BLaER1 (cell line): ENCODE results near the gene NUFIP1.

Experiments used
- H3K27ac ChIP-seq: shearing (Covaris generic); formaldehyde crosslinking; 2 replicates; pipeline ENCODE4 v1.8.1; 2022
- H3K27me3 ChIP-seq: shearing (Covaris generic); formaldehyde crosslinking; 2 replicates; pipeline ENCODE4 v1.8.1; 2022
- H3K36me3 ChIP-seq: shearing (Covaris generic); formaldehyde crosslinking; 2 replicates; pipeline ENCODE4 v1.8.1; 2022
- H3K4me1 ChIP-seq: shearing (Covaris generic); formaldehyde crosslinking; 2 replicates; pipeline ENCODE4 v1.8.1; 2022
- H3K4me2 ChIP-seq: shearing (Covaris generic); formaldehyde crosslinking; 2 replicates; pipeline ENCODE4 v1.8.1; 2022
- H3K4me3 ChIP-seq: shearing (Covaris generic); formaldehyde crosslinking; 2 replicates; pipeline ENCODE4 v1.8.1; 2022
- H3K9ac ChIP-seq: shearing (Covaris generic); formaldehyde crosslinking; 2 replicates; pipeline ENCODE4 v1.8.1; 2022
- H3K9me3 ChIP-seq: shearing (Covaris generic); formaldehyde crosslinking; 2 replicates; pipeline ENCODE4 v1.8.1; 2022
- H4K20me1 ChIP-seq: shearing (Covaris generic); formaldehyde crosslinking; 2 replicates; pipeline ENCODE4 v1.8.1; 2022
- Cebpa-rat ChIP-seq: shearing (Covaris generic); IDR thresholded peaks from 2 replicates; pipeline ENCODE4 v1.8.1; 2022

The NUFIP1 gene

DNA sequence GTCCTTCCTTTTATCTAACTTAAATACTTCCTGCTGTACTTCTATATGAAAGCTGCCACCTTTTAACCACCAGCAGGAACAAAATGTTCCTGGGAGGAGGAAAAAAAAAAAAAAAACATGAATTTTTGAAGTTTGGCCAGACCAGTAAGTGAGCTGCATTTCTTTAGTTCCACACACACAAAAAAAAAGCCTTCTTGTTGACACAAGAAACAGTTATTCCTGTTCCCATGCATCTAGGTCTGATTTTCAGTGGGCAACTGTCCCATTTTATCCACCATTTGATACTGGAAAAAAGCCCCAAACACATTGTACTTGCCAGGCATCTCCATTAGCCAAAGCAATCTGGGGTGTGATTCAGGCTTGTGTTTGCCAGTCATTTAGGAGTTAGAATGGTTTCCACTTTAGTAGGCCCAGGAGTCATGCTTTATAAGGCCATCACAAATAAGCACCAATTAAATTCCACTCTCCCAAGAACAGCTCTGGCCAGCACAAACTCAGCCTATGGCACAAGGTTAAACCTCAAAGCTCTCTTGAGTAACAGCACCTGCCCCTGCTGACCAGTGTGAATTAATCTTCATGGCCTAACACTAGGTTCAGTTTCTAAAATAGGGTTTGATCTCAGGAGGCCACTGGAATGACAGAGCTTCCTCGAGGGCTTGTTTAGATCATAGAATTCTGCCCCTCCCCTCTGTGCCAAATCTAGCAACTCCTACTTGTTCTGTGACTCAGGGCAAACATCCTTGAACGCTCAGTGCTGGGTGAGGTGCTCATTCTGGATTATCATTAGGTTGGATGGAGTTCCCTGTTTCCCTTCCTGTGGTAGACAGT, 67.1 kb downstream of the NUFIP1 start:
- no peak for TF ChIP-seq Cebpa-rat
- Histone ChIP-seq H4K20me1 (no peaks in the 10 kb centered on the region), H3K4me3 (no peak overlapping the region), H3K36me3 (no peaks in the 10 kb centered on the region), H3K9ac (no peak overlapping the region), H3K4me2 (no peak overlapping the region), H3K4me1 (peaks cover 9% of the 10 kb centered on the region), H3K27me3 (no peaks in the 10 kb centered on the region), H3K27ac (no peak overlapping the region), H3K9me3 (no peaks in the 10 kb centered on the region)

DNA sequence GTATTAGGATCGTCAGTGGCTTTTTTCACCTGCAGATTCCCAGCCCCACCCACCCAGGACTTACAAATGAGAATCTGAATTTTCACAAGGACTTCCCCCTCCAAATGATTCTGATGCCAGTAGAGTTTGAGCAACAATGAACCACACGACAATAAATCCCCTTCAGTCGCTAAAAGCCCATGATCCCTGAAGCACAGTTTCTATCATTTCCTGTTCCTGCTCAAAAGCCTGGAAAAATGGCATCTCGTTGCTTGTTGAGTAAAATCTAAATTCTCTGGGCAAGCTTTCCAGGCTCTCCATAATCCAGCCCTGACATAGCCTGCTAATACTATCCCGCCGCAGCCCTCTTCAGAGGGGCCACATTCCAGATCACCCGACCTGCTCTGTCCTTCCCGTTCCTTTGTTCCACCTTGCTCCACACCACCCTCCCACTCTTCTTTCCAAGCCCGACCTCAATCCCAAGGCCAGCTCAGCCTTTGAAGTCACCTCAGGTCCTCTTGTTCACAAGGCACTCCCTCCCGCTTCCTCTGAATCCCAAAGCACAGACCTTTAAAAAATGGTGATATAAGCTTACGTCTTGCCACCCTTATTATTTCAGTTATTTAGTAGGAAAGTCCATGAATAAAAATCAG, 67.9 kb downstream of the NUFIP1 start:
- H4K20me1 ChIP-seq = no peaks in the 10 kb centered on the region
- no peak overlapping the region for H3K9ac ChIP-seq
- H3K4me1 ChIP-seq = peaks cover 14% of the 10 kb centered on the region
- H3K36me3 ChIP-seq = no peaks in the 10 kb centered on the region
- no peak overlapping the region for H3K4me2 ChIP-seq
- no peak overlapping the region for H3K27ac ChIP-seq
- no peaks in the 10 kb centered on the region for H3K27me3 ChIP-seq
- H3K4me3 ChIP-seq = no peak overlapping the region
- no peaks in the 10 kb centered on the region for H3K9me3 ChIP-seq
- no peak for TF ChIP-seq Cebpa-rat

DNA sequence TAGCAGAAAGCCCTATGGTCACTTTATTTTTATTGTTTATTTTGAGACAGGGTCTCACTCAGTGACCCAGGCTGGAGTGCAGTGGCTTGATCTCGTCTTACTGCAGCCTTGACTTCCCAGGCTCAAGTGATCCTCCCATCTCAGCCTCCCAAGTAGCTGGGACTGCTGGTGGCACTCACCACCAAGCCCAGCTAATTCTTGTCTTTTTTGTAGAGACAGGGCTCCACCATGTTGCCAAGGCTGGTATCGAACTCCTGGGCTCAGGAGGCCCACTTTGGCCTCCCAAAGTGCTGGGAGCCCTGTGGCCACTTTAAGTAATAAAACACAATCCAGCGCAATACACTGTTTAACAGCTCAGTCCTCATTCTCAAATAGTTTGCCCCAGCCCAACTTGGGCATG, 69.3 kb downstream of the NUFIP1 start:
- Histone ChIP-seq H4K20me1 (no peaks in the 10 kb centered on the region), H3K4me2 (no peak overlapping the region), H3K9me3 (no peaks in the 10 kb centered on the region), H3K27ac (no peak overlapping the region), H3K36me3 (no peaks in the 10 kb centered on the region), H3K4me1 (peaks cover 14% of the 10 kb centered on the region), H3K9ac (no peak overlapping the region), H3K27me3 (no peaks in the 10 kb centered on the region), H3K4me3 (no peak overlapping the region)
- TF ChIP-seq Cebpa-rat = no peak

DNA sequence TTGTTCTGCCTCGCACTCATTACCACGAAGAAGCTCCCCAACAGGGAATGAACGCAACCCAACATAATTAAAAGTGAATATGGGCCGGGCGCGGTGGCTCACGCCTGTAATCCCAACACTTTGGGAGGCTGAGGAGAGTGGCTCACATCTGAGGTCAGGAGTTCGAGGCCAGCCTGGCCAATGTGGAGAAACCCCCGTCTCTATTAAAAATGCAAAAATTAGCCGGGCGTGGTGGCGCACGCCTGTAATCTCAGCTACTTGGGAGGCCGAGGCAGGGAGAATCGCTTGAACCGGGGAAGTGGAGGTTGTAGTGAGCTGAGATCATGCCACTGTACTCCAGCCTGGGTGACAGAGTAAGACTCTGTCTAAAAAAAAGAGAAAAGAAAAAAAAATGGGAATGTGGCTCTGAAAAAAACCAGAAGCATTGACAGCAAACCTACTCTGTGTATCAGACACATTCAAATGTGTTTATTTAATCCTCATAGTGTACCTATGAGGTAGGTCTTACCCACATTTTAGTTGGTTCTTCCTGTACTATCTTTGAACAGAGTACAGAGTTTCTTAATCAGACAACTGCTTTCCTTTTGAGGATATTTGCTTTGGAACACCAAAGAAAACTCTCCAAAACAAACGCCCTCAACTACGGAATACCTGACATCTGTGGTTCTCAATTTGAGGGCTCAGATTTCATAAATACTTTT, 70.0 kb downstream of the NUFIP1 start:
- no peaks in the 10 kb centered on the region for H3K36me3 ChIP-seq
- no peaks in the 10 kb centered on the region for H4K20me1 ChIP-seq
- peak overlapping the region; percentile 78 for H3K4me2 ChIP-seq
- peak overlapping the region; percentile 80 for H3K9ac ChIP-seq
- TF ChIP-seq Cebpa-rat = no peak
- peaks cover 14% of the 10 kb centered on the region for H3K4me1 ChIP-seq
- peak overlapping the region; percentile 81 for H3K27ac ChIP-seq
- H3K27me3 ChIP-seq = no peaks in the 10 kb centered on the region
- peak overlapping the region; percentile 69 for H3K4me3 ChIP-seq
- H3K9me3 ChIP-seq = no peaks in the 10 kb centered on the region

DNA sequence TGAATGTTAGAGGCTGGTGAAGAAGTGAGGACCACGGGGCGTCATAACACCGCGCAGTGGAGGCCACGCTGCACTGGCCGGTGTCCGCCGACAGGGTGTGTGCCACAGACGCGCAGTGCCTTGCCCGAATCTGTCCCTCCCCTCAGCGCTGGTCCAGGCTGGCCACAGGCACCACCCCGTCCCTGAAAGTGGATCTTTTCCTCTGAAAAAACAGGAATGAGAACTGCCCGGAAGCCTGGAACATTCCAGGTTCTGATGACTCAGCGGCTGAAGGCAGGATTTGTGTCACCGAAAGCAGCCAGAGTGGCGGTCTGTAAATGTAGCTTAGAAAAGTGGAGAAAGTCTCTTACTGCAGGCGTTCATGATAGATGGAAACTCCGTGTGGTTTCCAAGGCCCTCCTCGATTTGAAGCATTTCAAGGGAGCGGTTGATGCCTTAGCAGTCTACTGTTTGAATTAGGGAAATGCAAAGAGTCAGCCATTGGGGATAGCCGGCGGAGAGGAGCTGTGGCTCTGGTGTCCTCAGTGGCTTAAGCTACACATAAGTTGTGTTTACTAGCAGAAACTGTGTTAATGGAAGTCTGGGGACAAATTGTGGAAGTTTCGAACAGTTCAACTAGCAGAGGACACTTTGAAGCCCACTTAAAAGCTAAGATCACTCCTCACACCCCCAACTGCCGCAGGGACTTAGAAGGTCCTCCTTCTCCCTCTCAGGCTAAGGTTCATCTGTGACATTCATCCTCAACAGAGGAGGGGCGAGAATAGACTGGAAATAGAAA, 70.8 kb downstream of the NUFIP1 start:
- no peaks in the 10 kb centered on the region for H4K20me1 ChIP-seq
- no peak for TF ChIP-seq Cebpa-rat
- peak overlapping the region; percentile 78 for H3K4me2 ChIP-seq
- peak overlapping the region; percentile 81 for H3K27ac ChIP-seq
- H3K9ac ChIP-seq = peak overlapping the region; percentile 80
- no peaks in the 10 kb centered on the region for H3K9me3 ChIP-seq
- H3K36me3 ChIP-seq = no peaks in the 10 kb centered on the region
- H3K4me1 ChIP-seq = peaks cover 14% of the 10 kb centered on the region
- peak overlapping the region; percentile 69 for H3K4me3 ChIP-seq
- H3K27me3 ChIP-seq = no peaks in the 10 kb centered on the region

DNA sequence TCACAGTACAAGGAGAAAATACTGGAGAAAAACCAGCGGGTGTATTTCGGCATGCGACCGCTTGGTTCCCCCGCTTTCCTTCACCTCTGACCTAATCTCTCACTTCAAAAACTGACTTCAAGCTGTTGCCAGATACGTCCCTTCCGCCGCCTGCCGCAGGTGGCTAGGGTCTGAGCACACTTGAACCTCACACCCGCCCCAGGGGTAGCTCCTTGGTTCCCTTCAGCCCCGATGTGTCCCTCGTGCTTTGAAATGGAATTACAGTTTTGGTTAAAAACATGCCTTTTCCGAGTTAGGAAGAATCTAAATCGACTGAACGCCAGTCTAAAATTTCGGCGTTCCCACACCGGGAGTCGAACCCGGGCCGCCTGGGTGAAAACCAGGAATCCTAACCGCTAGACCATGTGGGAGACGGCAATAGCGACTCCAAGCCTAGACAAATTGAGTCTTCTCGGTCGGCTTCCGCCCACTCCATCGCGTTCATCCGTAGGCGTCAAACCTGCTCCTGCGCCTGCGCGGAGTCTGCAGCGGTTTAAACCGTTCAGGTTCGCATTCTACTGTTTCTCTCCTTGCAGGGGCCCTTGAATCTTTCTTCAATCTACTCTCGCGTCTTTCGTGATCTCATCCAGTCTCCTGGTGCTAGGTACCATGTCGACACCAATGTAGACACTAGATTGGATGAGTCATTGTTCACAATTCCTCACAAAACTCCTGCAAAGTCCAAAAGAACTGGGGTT, 71.5 kb downstream of the NUFIP1 start:
- peak overlapping the region; percentile 78 for H3K4me2 ChIP-seq
- no peaks in the 10 kb centered on the region for H3K9me3 ChIP-seq
- H3K27me3 ChIP-seq = no peaks in the 10 kb centered on the region
- peaks cover 14% of the 10 kb centered on the region for H3K4me1 ChIP-seq
- peak overlapping the region; percentile 69 for H3K4me3 ChIP-seq
- H3K27ac ChIP-seq = peak overlapping the region; percentile 81
- H3K36me3 ChIP-seq = no peaks in the 10 kb centered on the region
- H3K9ac ChIP-seq = peak overlapping the region; percentile 80
- no peaks in the 10 kb centered on the region for H4K20me1 ChIP-seq
- no peak for TF ChIP-seq Cebpa-rat

DNA sequence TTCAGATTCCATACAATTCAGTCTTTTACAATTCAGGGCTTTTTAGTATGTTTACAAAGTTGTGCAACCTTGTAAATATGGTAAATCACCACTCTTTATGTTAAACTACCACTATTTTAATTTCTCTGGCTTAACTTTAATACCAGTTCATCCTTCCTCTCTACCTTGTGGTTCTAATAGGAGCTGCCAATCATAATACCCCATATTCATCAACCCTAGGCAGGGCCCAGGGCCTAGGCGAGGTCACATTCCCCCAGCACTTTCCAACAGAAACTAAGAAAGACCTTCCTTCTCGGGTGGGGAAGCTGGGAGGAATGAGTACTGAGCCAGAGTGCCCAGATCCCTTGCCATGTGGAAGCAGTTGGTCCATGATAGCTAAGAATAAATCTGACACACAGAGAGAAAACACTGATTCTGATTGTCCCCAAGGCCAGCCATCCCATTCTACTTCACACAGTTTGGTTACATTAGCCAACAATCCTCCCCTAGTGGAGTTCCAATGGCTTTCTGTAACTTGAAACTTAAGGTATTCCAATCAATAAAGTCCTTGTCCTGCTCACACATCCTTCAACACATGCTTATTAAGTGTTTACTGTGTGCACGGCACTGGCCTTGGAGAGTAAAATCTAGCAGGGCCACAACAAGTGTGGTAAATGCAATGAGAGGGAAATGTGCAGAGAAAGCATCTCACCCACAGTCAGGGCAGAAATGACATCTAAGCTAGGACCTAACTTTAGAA, 76.8 kb downstream of the NUFIP1 start:
- Histone ChIP-seq H3K9ac (no peak overlapping the region), H3K4me3 (no peak overlapping the region), H3K4me2 (no peak overlapping the region), H3K27me3 (no peaks in the 10 kb centered on the region), H4K20me1 (no peaks in the 10 kb centered on the region), H3K36me3 (no peaks in the 10 kb centered on the region), H3K4me1 (peaks cover 10% of the 10 kb centered on the region; the same call in 1 of the 2 replicates), H3K27ac (no peak overlapping the region), H3K9me3 (peaks cover 26% of the 10 kb centered on the region)
- no peak for TF ChIP-seq Cebpa-rat

DNA sequence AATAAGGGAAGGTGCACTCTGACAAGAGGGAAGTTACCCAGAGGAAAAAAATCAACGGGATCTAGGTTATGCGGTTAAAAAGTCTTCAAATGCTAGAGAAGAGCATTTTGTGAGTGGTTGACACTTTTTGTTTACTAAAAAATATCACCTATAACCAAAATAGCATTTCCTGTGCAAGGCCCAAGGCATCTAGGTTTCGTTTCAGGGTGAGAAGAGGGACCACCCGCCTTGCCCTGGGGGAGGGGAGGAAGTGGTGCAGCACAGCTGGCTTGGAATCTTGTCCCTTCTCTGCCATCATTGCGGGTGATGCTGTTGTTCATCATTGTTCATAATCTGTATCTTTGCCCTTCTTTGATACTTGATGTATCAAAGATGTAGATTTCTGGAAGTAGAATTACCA, 80.6 kb downstream of the NUFIP1 start:
- Histone ChIP-seq H3K4me2 (no peak overlapping the region), H3K27me3 (no peaks in the 10 kb centered on the region), H3K9ac (no peak overlapping the region), H3K9me3 (peaks cover 26% of the 10 kb centered on the region), H3K36me3 (no peaks in the 10 kb centered on the region), H3K4me1 (peaks cover 4% of the 10 kb centered on the region; the same call in 1 of the 2 replicates), H3K27ac (no peak overlapping the region), H3K4me3 (no peak overlapping the region), H4K20me1 (no peaks in the 10 kb centered on the region)
- TF ChIP-seq Cebpa-rat = no peak
